GM12891 (cell line): ENCODE results near the gene CEND1.

ENCODE experiments used
- POLR2A ChIP-seq: IDR thresholded peaks from 2 replicates; pipeline ENCODE4 v1.6.1; 2011; ENCODE audit warnings: low read depth, low read length, control low read depth
- POLR2AphosphoS5 ChIP-seq: IDR thresholded peaks from 2 replicates; pipeline ENCODE4 v1.6.1; 2011; ENCODE audit warnings: low read depth, low read length, control low read depth
- TAF1 ChIP-seq: IDR thresholded peaks from 2 replicates; pipeline ENCODE4 v1.6.1; 2011; ENCODE audit warnings: low read depth, low read length, control low read depth

- TF ChIP-seq POLR2AphosphoS5 (no peak), POLR2A (no peak), TAF1 (no peak)
These were observed 38.0 kb upstream of the CEND1 start, which contains the start of gene CRACR2B for GRCh38 chr11:827897-828192.
